Stomach (tissue), 9 donors: ENCODE measurements around the gene EPC1. TPM values are rescaled to one million over a fixed set of nuclear protein-coding genes. Genes with fewer than 3 reads are reported as not detected.

ENCODE experiments used
- DNase-seq, 2 donors: peaks; one replicate each; pipeline versions ENCODE4 v3.0.0 to v3.0.0-alpha.2; 2013 to 2019
- H3K27ac ChIP-seq, 5 donors: fragments of 200-600 bp in 4 of 5; sonication (generic) in 4 of 5; one replicate each; pipeline ENCODE4 v1.5.1; 2013 to 2019; ENCODE audit warnings: mild to moderate bottlenecking in 1 of 5, moderate library complexity in 1 of 5
- H3K27me3 ChIP-seq, 3 donors: fragments of 200-600 bp; sonication (generic); one replicate each; pipeline ENCODE4 v1.5.1; 2017 to 2019; ENCODE audit warnings: mixed run types in 1 of 3
- H3K36me3 ChIP-seq, 4 donors: fragments of 200-600 bp; sonication (generic); 1 replicate in 3 of 4; 2 replicates in 1 of 4; pipeline ENCODE4 v1.5.1; 2016 to 2019
- H3K4me1 ChIP-seq, 4 donors: fragments of 200-600 bp; sonication (generic); one replicate each; pipeline ENCODE4 v1.5.1; 2016 to 2019
- H3K4me3 ChIP-seq, 4 donors: fragments of 200-600 bp; sonication (generic) in 3 of 4; one replicate each; pipeline ENCODE4 v1.5.1; 2016 to 2019; ENCODE audit warnings: mild to moderate bottlenecking in 1 of 4
- H3K9me3 ChIP-seq, 4 donors: fragments of 200-600 bp; sonication (generic); one replicate each; pipeline ENCODE4 v1.5.1; 2016 to 2019
- EP300 ChIP-seq: sonication (generic); formaldehyde crosslinking; IDR thresholded peaks from one replicate; pipeline ENCODE4 v1.6.1; 2017; ENCODE audit warnings: antibody characterized with exemption
- POLR2A ChIP-seq, 4 donors: fragments of 450-650 bp; IDR thresholded peaks; one replicate each; pipeline ENCODE4 v1.6.1; 2016; ENCODE audit warnings: antibody characterized with exemption in 4 of 4, control low read depth in 2 of 4, mild to moderate bottlenecking in 1 of 4, moderate library complexity in 1 of 4
- POLR2AphosphoS5 ChIP-seq, 3 donors: sonication (generic); formaldehyde crosslinking; IDR thresholded peaks; one replicate each; pipeline ENCODE4 v1.6.1; 2016; ENCODE audit warnings: antibody characterized with exemption in 3 of 3
- WGBS, 5 donors: extraction: QIAGEN DNeasy Blood & Tissue Kit in 3 of 5; methylation state at CpG; one replicate each; pipeline versions ENCODE4 v1.1.5 to v1.1.7; 2013 to 2018; 5-methylcytosine and 5-hydroxymethylcytosine counted together
- intact Hi-C: fragments of 100-400 bp; cut with DNase I; formaldehyde crosslinking; loops from one replicate; pipeline ENCODE4 v1.15.1; 2023; ENCODE audit warnings: low total_unique reads
- polyA plus RNA-seq, 3 donors: library from polyadenylated mRNA; stranded (reverse); fragments of 200-250 nt; gene quantifications; one replicate each; pipeline ENCODE4 v1.2.3, GENCODE V29; 2013
- total RNA-seq, 5 donors: library from RNA; depleted of rRNA; stranded (reverse); fragments of >200 nt; gene quantifications; one replicate each; pipeline versions ENCODE4 v1.1.0 to v1.2.3, GENCODE V29; 2014 to 2016
- TF ChIP-seq, protein P1 (sequence below), 7 experiments: fragments of 450-650 bp in 4 of 7; fragments of 200-600 bp in 3 of 7; sonication (generic) in 3 of 7; IDR thresholded peaks; one replicate each; pipeline ENCODE4 v1.5.1; 2016 to 2019; ENCODE audit warnings: antibody characterized with exemption in 7 of 7, control low read depth in 2 of 7, mild to moderate bottlenecking in 1 of 7
- donor health status: healthy with polysubstance abuse.
- donor health status: Bipolar disorder and iron deficiency.
- donor health status: healthy.

EPC1 gene
- total and polyA plus RNA-seq, 8 donors: 9.2 to 182 (median 32.5) TPM

- H3K9me3 ChIP-seq: no peaks in the 10 kb centered on the region
- H3K36me3 ChIP-seq: peaks cover 0 to 7% (median 0%) of the 10 kb centered on the region in 4 donors
- peak overlapping the region; percentile 66 to 93 (median 84) for H3K4me3 ChIP-seq
- TF ChIP-seq, protein P1, sequence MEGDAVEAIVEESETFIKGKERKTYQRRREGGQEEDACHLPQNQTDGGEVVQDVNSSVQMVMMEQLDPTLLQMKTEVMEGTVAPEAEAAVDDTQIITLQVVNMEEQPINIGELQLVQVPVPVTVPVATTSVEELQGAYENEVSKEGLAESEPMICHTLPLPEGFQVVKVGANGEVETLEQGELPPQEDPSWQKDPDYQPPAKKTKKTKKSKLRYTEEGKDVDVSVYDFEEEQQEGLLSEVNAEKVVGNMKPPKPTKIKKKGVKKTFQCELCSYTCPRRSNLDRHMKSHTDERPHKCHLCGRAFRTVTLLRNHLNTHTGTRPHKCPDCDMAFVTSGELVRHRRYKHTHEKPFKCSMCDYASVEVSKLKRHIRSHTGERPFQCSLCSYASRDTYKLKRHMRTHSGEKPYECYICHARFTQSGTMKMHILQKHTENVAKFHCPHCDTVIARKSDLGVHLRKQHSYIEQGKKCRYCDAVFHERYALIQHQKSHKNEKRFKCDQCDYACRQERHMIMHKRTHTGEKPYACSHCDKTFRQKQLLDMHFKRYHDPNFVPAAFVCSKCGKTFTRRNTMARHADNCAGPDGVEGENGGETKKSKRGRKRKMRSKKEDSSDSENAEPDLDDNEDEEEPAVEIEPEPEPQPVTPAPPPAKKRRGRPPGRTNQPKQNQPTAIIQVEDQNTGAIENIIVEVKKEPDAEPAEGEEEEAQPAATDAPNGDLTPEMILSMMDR (IDR thresholded peaks at IDR 0.05): no peak
- no peak for TF ChIP-seq POLR2AphosphoS5 (IDR thresholded peaks at IDR 0.05)
- no peak for TF ChIP-seq POLR2A (IDR thresholded peaks at IDR 0.05)
- no peak for TF ChIP-seq EP300
- intact Hi-C loops: loop anchor here (5.0 kb wide), 1 partner anchor 155 kb away; no protein-coding TSS in a partner anchor
- DNase-seq: no peak
- peak overlapping the region; percentile 98 to 100 (median 100) for H3K27ac ChIP-seq
- no peaks in the 10 kb centered on the region for H3K27me3 ChIP-seq
- 0 to 2% (median 1%) methylated on average over 15 to 49 of the region's 49 CpGs for WGBS, 5 donors
- H3K4me1 ChIP-seq: peaks cover 28 to 78% (median 52%) of the 10 kb centered on the region in 4 donors
Measured at GRCh38 chr10:32347363-32348022, 535 bp upstream of the EPC1 start.

DNA sequence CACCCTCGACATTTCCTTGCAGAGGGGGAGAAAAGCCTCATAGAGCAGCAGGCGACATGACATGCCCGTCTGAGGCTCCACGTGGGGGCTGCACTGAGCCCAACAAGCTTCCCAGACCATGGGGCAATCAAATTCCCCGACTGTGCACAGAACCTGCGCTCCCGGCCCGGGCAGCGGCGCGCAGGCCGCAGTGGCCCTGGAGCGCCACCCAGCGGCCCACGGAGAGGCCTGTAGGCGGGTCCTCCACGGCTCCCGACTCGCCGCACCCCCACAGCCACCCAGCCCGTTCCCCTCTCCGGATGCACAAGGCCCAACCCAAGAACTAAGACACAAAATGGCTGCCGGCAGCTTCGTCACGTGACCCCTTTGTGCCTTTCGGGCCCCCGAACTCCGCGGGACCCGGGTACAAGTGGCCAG is 816 bp downstream of the EPC1 start:
- Histone ChIP-seq H3K4me1 (peaks cover 36 to 83% (median 58%) of the 10 kb centered on the region in 4 donors), H3K9me3 (no peaks in the 10 kb centered on the region), H3K36me3 (peaks cover 0 to 7% (median 0%) of the 10 kb centered on the region in 4 donors), H3K27me3 (no peaks in the 10 kb centered on the region), H3K4me3 (peak overlapping the region; percentile 66 to 93 (median 84)), H3K27ac (peak overlapping the region; percentile 98 to 100 (median 100))
- TF ChIP-seq, protein P1 (IDR thresholded peaks at IDR 0.05): peak in 6 of 7 experiments; percentile 30 to 97 (median 93)
- TF ChIP-seq POLR2A (IDR thresholded peaks at IDR 0.05): no peak
- peak; percentile 33 to 85 (median 75) for TF ChIP-seq POLR2AphosphoS5 (IDR thresholded peaks at IDR 0.05)
- DNase-seq: peak; percentile 96 to 99
- WGBS, 5 donors: 0% methylated on average over 9 to 30 of the region's 30 CpGs
- intact Hi-C loops: loop anchor here (5.0 kb wide), 1 partner anchor 154 kb away; no protein-coding TSS in a partner anchor

DNA sequence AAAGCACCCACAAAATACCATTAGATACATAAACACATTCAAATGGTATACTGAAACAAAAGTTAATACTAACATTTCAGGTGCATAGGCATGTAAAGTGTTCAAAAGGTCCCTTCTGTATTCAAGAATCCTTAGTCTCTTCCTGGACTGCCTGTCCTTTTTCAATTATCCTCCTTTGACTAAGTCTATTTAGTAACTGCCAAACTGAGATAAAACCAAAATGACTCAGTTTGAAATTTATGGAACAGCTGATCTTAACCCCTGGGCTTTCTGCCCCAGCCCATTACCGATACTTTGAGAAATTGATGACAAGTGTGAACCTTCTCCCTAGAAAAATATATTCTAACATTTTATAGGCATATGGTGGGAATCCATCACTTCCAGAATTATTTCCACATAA is 5.4 kb downstream of the EPC1 start:
- Histone ChIP-seq H3K9me3 (no peaks in the 10 kb centered on the region), H3K4me1 (peaks cover 65 to 92% (median 78%) of the 10 kb centered on the region in 4 donors), H3K27me3 (no peaks in the 10 kb centered on the region), H3K27ac (no peak overlapping the region), H3K4me3 (no peak overlapping the region), H3K36me3 (peaks cover 0 to 7% (median 0%) of the 10 kb centered on the region in 4 donors)
- no peak for DNase-seq
- intact Hi-C loops: no loop called here
- TF ChIP-seq, protein P1 (IDR thresholded peaks at IDR 0.05): no peak
- no peak for TF ChIP-seq EP300
- no peak for TF ChIP-seq POLR2A (IDR thresholded peaks at IDR 0.05)
- TF ChIP-seq POLR2AphosphoS5 (IDR thresholded peaks at IDR 0.05): no peak
- WGBS, 5 donors: 64 to 86% (median 73%) methylated on average over 1 of the region's 1 CpG

- 43 to 52% (median 45%) methylated on average over 4 of the region's 4 CpGs for WGBS, 5 donors
- no peak overlapping the region for H3K4me3 ChIP-seq
- no peaks in the 10 kb centered on the region for H3K27me3 ChIP-seq
- no peak overlapping the region for H3K27ac ChIP-seq
- H3K4me1 ChIP-seq: peaks cover 66 to 99% (median 84%) of the 10 kb centered on the region in 4 donors
- H3K36me3 ChIP-seq: peaks cover 0 to 7% (median 0%) of the 10 kb centered on the region in 4 donors
- no peak for DNase-seq
- intact Hi-C loops: no loop called here
- no peaks in the 10 kb centered on the region for H3K9me3 ChIP-seq
- TF ChIP-seq POLR2A (IDR thresholded peaks at IDR 0.05) (no peak), EP300 (no peak), POLR2AphosphoS5 (IDR thresholded peaks at IDR 0.05) (no peak)
- TF ChIP-seq, protein P1 (IDR thresholded peaks at IDR 0.05): no peak
Measured at GRCh38 chr10:32340596-32341180, 6.3 kb downstream of the EPC1 start.
